C4-2B (cell line): Measurements from ENCODE around the gene AFAP1.
A peak's percentile ranks its signal among the peaks of the same experiment; 100 is the strongest.

Source experiments
- H3K27ac ChIP-seq: fragments of 450-650 bp; 2 replicates; pipeline ENCODE4 v1.5.1; 2017
- CTCF ChIP-seq: fragments of 450-650 bp; conservative IDR thresholded peaks from 2 replicates; pipeline ENCODE4 v1.5.1; 2017; ENCODE audit warnings: mild to moderate bottlenecking
- ZFX ChIP-seq: fragments of 450-650 bp; IDR thresholded peaks from 2 replicates; pipeline ENCODE4 v1.6.1; 2017

Gene AFAP1

GRCh38 chr4:7943211-7943610, 3.5 kb upstream of the AFAP1 start:
- TF ChIP-seq CTCF (no peak), ZFX (no peak)

GRCh38 chr4:7941965-7942496, 2.4 kb upstream of the AFAP1 start:
- TF ChIP-seq ZFX, result no peak
- no peak for TF ChIP-seq CTCF
- no peak overlapping the region for H3K27ac ChIP-seq

More at GRCh38 chr4:7943211-7943610, 3.5 kb upstream of the AFAP1 start:
- H3K27ac ChIP-seq, result no peak overlapping the region

GRCh38 chr4:7941111-7941964, 1.7 kb upstream of the AFAP1 start:
- TF ChIP-seq ZFX, result no peak
- no peak for TF ChIP-seq CTCF
- no peak overlapping the region; the same call in 1 of the 2 replicates for H3K27ac ChIP-seq

GRCh38 chr4:7938609-7939376, 868 bp downstream of the AFAP1 start:
- H3K27ac ChIP-seq, result peak overlapping the region; percentile 84
- TF ChIP-seq ZFX, result no peak
- no peak for TF ChIP-seq CTCF

- TF ChIP-seq ZFX, result no peak
- no peak for TF ChIP-seq CTCF
- no peak overlapping the region for H3K27ac ChIP-seq
Observed at GRCh38 chr4:7938266-7938608, 1.4 kb downstream of the AFAP1 start.

- no peak overlapping the region for H3K27ac ChIP-seq
- no peak for TF ChIP-seq CTCF
- no peak for TF ChIP-seq ZFX
Observed at GRCh38 chr4:7937006-7937405, 2.7 kb downstream of the AFAP1 start.
